ENCODE results near the gene CABP5. TPM values are rescaled to one million over a fixed set of nuclear protein-coding genes. Genes with fewer than 3 reads are reported as not detected.

The CABP5 gene
- not detected in 5 replicates for total RNA-seq (2022; extraction: Qiagen RNA extraction)

GRCh38 chr19:48043675-48044258, at the start of gene CABP5:
Gene CABP5 (minus strand): TSS chr19:48044079. CDS start chr19:48043922, 157 bp downstream.

DNA sequence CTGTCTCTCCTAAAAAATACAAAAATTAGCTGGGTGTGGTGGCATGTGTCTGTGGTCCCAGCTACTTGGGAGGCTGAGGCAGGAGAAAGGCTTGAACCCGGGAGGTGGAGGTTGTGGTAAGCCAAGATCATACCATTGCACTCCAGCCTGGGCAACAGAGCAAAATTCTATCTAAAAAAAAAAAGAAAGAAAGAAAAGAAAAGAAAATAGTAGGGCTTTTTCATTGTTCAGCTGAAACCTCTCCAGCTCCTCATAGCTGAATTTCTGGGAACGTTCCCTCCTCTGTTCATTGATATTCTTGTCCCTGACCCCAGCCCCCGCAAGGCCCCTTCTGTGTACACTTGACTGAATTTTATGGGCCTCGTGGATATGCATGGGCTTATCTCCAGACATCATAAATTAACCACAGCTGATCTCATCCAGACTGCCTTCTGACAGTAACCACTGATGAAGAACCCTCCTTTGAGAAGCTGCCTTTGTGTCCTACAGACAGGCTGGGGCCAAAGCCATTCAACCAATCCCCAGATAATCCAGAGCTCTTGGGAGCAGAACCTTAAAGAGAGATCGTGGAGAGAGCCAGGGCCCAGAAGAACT, 49.6 kb downstream of the CABP5 start, which contains the start of gene ELSPBP1:
TSS of gene ELSPBP1 (plus strand) at position 424 of the 594 bp plus-strand sequence. CDS start 14,036 bp downstream, outside the sequence.

GRCh38 chr19:47992070-47992469, 51.8 kb downstream of the CABP5 start, which contains the start of gene BSPH1:
Gene BSPH1 (minus strand): TSS chr19:47992170. CDS start chr19:47992081, 89 bp downstream.

Other genes with a start within 250 kb of the CABP5 start
- gene TPRX1, start 239.5 kb downstream of the CABP5 start, total RNA-seq (2022; extraction: Qiagen RNA extraction) = not detected in 5 replicates
- not detected in 5 replicates for gene CRX, start 222.1 kb downstream of the CABP5 start, total RNA-seq (2022; extraction: Qiagen RNA extraction)
- gene TPRX2, start 184.8 kb downstream of the CABP5 start, total RNA-seq (2022; extraction: Qiagen RNA extraction) = not detected in 5 replicates
- gene SULT2A1, start 157.8 kb downstream of the CABP5 start, total RNA-seq (2022; extraction: Qiagen RNA extraction) = 0.06 TPM in 2 of 5 replicates, not detected in the others
- gene BSPH1, start 51.9 kb downstream of the CABP5 start, total RNA-seq (2022; extraction: Qiagen RNA extraction) = not detected in 5 replicates
- not detected in 5 replicates for gene ELSPBP1, start 49.4 kb downstream of the CABP5 start, total RNA-seq (2022; extraction: Qiagen RNA extraction)
- 8.4 to 15.3 TPM (median 10.8 TPM) in 5 replicates for gene PLA2G4C, start 66.7 kb upstream of the CABP5 start, total RNA-seq (2022; extraction: Qiagen RNA extraction)
- 56.3 to 64.7 TPM (median 60.6 TPM) in 5 replicates for gene LIG1, start 126.3 kb upstream of the CABP5 start, total RNA-seq (2022; extraction: Qiagen RNA extraction)
- gene ZSWIM9, start 126.6 kb upstream of the CABP5 start, total RNA-seq (2022; extraction: Qiagen RNA extraction) = 5.2 to 7.4 TPM (median 6.5 TPM) in 5 replicates
- 15.1 to 17.4 TPM (median 15.8 TPM) in 5 replicates for gene CARD8, start 211.8 kb upstream of the CABP5 start, total RNA-seq (2022; extraction: Qiagen RNA extraction)
- gene ZNF114, start 226.0 kb upstream of the CABP5 start, total RNA-seq (2022; extraction: Qiagen RNA extraction) = 6.8 to 10.7 TPM (median 7.6 TPM) in 5 replicates